ENCODE measurements around the gene FETUB.

FETUB gene

DNA sequence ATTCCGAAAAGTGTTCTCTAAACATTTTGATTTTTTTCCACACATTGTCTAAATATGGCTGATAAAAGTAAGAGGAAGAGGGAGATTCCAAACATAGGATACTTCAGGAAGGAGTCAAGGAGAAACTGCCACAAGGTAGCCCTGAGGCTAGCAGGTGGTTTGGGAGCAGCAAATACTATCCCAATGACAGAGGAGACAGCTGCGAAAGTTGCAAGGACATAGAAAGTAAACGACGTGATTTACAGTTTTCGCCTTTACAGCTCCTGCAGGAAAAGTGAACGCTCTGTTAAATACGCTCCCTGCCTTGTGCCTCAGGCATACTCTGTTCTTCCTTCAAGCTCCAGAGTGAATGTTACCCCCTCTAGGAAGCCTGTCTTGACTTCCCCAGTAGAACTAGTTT, 3.7 kb upstream of the FETUB start:
- no peak for DNase-seq (ENCODE audit: low spot score)

GRCh38 chr3:186637686-186638085, 2.5 kb upstream of the FETUB start:
- DNase-seq (ENCODE audit: low spot score): no peak

- DNase-seq (ENCODE audit: low spot score): no peak
These were observed 1.9 kb upstream of the FETUB start for GRCh38 chr3:186638259-186638658.

DNA sequence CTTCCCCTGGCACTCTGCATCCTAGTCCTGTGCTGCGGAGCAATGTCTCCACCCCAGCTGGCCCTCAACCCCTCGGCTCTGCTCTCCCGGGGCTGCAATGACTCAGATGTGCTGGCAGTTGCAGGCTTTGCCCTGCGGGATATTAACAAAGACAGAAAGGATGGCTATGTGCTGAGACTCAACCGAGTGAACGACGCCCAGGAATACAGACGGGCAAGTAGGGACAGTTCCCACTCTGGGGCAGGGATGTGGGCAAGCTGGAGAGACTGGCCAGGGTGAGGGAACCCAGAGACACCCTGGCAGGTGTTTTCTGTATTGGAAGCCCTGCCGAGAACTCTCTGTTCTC, 247 bp downstream of the FETUB start:
- DNase-seq (ENCODE audit: low spot score): no peak

- DNase-seq (ENCODE audit: low spot score): no peak
These were observed 730 bp downstream of the FETUB start for GRCh38 chr3:186640929-186641328.

- no peak for DNase-seq (ENCODE audit: low spot score)
These were observed 1.8 kb downstream of the FETUB start for GRCh38 chr3:186642014-186642413.

- DNase-seq (ENCODE audit: low spot score): no peak
These were observed 3.3 kb downstream of the FETUB start for GRCh38 chr3:186643493-186643892.

GRCh38 chr3:186644683-186645082, 4.5 kb downstream of the FETUB start:
- DNase-seq (ENCODE audit: low spot score): no peak

DNA sequence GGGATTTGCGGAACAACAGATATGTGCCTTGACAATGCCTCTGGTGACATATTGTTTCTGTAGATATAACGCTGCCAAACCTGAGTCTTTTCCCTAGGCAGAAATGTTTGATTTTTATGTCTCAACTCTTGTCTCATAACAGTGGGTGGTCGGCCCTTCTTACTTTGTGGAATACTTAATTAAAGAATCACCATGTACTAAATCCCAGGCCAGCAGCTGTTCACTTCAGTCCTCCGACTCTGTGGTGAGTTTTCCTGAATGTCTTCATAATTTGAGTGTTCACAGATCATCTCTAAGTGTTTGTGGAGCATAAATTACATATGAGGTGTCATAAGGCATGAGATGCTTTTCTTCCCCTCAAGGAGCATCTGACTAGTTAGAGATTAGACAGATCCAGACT, 5.9 kb downstream of the FETUB start:
- no peak for DNase-seq (ENCODE audit: low spot score)

DNA sequence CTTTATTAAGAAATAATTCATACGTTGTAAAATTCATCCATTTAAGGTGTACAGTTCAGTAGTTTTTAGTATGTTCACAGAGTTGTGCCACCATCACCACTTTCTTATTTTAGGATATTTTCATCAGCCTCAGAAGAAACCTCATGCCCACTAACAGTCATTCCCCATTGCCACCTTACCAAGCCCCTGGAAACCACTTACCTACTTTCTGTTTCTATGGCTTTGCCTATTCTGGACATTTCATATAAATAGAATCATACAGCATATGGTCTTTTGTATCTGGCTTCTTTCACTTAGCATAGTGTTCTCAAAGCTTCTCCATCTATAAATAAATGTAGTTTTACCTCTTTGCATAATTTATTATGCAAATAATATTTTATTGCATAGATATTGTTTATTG, 6.6 kb downstream of the FETUB start:
- DNase-seq (ENCODE audit: low spot score): no peak

GRCh38 chr3:186648851-186649250, 8.7 kb downstream of the FETUB start:
- no peak for DNase-seq (ENCODE audit: low spot score)

GRCh38 chr3:186651678-186652215, 11.5 kb downstream of the FETUB start:
- no peak for DNase-seq (ENCODE audit: low spot score)

DNA sequence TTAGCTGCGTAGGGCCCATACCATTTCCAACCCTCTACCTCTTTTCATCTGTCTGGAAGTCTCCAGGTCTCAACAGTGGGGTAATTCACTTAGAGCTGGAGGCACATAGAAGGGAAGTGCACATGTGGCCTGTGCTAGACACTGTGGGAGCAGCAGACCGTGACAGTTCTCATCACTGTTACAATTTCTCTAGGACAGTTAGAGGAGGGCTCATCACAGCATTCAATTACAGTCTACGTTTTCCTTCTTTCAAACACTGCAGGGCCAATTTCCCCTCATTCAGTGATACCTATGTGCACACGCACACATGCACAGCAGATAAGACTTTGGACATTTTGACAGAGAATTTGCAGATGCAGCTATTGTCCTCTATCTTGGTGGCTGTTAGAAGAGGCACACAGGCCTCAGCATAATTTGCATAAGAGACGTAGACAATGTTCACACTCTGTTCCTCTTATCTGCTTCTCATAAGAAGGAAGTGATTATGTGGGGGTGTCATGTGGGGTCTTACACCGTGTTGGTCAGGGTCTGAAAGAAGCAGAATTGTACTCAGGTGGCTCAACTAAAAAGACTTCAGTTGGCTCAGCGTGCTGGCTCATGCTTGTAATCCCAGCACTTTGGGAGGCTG, 13.0 kb downstream of the FETUB start:
- no peak for DNase-seq (ENCODE audit: low spot score)

DNA sequence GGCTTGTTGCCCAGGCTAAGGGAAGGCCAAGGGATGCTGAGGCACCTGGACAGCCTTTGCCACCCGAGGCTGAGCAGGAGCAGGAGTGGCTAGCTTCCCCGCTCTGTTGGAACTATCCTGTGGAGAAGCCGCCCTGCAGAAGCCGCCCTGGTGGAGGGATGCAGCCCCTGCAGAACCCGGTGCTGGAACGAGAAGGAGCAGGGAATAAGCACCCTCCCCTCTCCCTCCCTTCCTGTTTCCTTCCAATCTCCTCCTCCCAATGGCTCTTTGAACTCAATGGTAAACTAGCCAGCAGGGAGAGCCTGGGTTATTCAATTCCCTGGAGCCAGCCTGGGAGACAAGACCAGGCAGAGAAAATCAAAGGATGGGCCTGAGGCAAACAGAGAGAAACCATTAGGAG, 13.8 kb downstream of the FETUB start:
- peak; percentile 50 for DNase-seq (ENCODE audit: low spot score)

DNA sequence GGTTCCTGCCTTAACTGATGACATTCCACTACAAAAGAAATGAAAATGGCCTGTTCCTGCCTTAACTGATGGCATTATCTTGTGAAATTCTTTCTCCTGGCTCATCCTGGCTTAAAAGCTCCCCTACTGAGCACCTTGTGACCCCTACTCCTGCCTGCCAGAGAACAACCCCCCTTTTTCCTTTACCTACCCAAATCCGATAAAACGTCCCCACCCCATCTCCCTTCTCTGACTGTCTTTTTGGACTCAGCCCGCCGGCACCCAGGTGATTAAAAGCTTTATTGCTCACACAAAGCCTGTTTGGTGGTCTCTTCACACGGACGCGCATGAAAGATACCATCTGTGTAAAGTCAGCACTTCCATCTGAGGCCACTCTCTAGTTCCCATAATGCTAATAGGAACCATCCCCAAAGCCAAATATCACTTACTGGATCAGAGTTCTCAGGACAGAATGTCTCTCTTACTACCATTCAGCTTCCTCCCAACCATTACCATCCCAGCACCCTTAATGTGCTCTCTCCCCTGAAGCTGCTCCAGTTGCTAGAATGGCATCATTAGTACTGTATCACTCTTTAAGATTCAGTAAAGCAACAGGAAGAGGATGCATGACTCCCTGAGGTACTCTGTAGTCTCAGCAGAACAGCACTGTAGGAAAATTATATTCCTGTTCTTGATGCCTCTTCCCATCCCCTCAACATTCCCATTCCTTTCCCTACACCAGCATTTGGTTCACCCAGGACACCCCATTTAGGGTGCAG, 23.3 kb downstream of the FETUB start:
- no peak for DNase-seq (ENCODE audit: low spot score)

GRCh38 chr3:186664119-186664495, 23.9 kb downstream of the FETUB start:
- no peak for DNase-seq (ENCODE audit: low spot score)

DNA sequence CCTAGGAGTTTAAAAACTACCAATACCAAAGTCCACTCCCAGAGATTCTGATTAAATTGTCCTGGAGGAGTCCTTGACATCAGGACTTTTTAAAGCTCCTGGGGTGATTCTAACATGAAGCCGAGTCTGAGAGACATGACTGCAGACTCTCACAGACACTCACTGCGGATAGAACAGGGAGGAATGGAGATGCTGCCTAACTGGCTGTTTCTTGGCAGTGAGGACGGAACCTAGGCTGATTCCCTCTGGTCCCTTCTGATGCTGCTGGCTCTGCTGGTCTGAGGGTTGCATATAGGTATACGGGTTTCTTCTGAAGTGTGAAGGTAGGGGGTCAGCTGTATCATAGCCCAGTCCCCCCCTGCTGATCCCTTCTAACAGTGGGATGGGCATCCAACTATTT, 24.3 kb downstream of the FETUB start:
- no peak for DNase-seq (ENCODE audit: low spot score)

DNA sequence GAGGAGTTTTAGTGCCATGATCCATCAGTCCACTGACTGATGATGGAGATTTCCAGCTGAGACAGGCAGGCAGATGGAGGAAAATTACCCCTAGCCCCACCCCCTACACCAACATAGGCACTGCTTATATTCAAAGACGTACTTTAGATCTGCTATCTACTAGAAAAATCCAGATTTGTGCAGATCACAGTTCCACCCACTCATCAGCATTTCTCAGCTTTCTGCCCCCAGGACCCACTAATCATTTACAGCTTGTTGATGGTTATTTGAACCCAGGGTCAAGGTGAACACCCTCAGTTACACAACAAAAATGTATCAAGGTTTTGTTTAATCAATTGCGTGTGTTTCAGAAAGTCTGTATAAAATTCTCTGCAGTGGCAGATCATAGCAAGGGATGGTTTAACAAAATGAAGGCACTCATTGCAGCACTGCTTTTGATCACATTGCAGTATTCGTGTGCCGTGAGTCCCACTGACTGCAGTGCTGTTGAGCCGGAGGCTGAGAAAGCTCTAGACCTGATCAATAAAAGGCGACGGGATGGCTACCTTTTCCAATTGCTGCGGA, 25.5 kb downstream of the FETUB start, which contains the start of gene HRG:
HRG (plus strand) TSS at position 390 of the 564 bp plus-strand sequence; CDS start at position 408, 18 bp downstream.
- no peak for DNase-seq (ENCODE audit: low spot score)

DNA sequence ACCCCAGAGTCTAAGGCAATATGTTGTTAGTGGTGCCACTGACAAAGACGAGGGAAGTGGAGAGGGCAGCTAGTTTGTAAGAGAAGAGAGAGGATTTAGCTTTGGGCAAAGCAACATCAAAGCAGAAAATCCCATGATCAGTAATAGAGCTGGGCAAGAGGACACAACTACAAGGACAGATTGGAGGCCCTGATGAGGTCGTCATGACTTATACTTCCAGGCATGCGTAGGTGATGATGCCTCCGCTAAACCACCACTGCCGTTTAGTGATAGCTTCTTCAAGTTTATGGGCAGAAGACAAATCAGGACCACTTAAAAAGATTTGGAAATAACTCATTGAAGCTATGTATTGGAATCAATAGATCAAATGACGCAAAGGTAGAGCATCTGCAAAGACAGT, 28.2 kb downstream of the FETUB start:
- no peak for DNase-seq (ENCODE audit: low spot score)

DNA sequence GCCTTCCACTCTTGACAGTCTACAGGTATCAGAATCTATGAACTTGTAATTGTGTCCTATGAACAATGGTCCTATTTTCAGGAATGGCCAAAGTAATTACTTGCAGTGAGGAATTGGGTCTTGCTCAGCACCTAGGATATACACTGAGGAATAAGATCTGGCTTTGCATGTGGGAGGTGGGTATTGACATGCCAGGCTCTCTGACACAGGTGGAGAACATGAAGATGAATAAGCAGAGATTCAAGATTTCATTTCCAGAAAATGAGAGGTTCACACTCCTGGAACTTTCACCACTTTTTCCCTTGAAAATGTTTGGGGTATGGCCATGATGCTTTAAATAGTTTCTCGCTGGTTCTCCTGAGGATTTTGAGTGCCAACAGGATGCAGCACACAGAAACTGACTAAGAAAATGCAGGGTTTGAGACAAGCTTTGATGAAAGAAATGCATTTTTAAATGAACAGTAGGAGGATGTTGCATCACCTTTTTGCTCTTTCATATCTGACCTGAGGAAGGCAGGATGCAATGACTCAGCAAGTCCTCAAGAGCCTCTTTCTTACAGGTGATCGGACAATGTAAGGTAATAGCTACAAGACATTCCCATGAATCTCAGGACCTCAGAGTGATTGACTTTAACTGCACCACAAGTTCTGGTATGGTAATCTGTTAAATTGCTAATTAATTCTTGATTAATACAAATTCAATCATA, 29.3 kb downstream of the FETUB start:
- no peak for DNase-seq (ENCODE audit: low spot score)

- no peak for DNase-seq (ENCODE audit: low spot score)
These were observed 30.0 kb downstream of the FETUB start for GRCh38 chr3:186670155-186670554.

- DNase-seq (ENCODE audit: low spot score): no peak
These were observed 30.9 kb downstream of the FETUB start for GRCh38 chr3:186671051-186671450.

- DNase-seq (ENCODE audit: low spot score): no peak
These were observed 38.4 kb downstream of the FETUB start for GRCh38 chr3:186678604-186679003.
